Adrenal gland (tissue), 12 donors: ENCODE results near the gene DHH. TPM values are rescaled to one million over a fixed set of nuclear protein-coding genes. Genes with fewer than 3 reads are reported as not detected.

Experiments used
- DNase-seq, 7 donors: peaks; one replicate each; pipeline ENCODE4 v3.0.0-alpha.2; 2019 to 2020
- H3K27ac ChIP-seq, 5 donors: fragments of 200-600 bp; sonication (generic) in 4 of 5; 1 replicate in 3 of 5; 2 replicates in 2 of 5; pipeline versions ENCODE4 v1.5.1 to v1.8.0; 2016 to 2020; ENCODE audit warnings: mild to moderate bottlenecking in 1 of 5
- H3K27me3 ChIP-seq: fragments of 200-600 bp; 2 replicates; pipeline ENCODE4 v1.8.0; 2021
- H3K36me3 ChIP-seq, 2 donors: fragments of 200-600 bp; replicated peaks in 1 of 2; 1 replicate in 1 of 2; 2 replicates in 1 of 2; pipeline versions ENCODE4 v1.5.1 to v1.8.0; 2018 to 2022
- H3K4me1 ChIP-seq, 2 donors: fragments of 200-600 bp; replicated peaks in 1 of 2; 1 replicate in 1 of 2; 2 replicates in 1 of 2; pipeline versions ENCODE4 v1.5.1 to v1.8.0; 2018 to 2021
- H3K4me3 ChIP-seq, 4 donors: fragments of 200-600 bp; sonication (generic) in 3 of 4; one replicate each; pipeline ENCODE4 v1.5.1; 2016 to 2018
- H3K9me3 ChIP-seq, 3 donors: fragments of 200-600 bp; sonication (generic) in 1 of 3; replicated peaks in 1 of 3; 1 replicate in 2 of 3; 2 replicates in 1 of 3; pipeline versions ENCODE4 v1.5.1 to v1.8.0; 2016 to 2021
- POLR2A ChIP-seq, 2 donors: fragments of 450-650 bp; IDR thresholded peaks; one replicate each; pipeline ENCODE4 v1.6.1; 2017; ENCODE audit warnings: antibody characterized with exemption in 2 of 2, mild to moderate bottlenecking in 2 of 2, moderate library complexity in 1 of 2
- WGBS, 4 donors: extraction: QIAGEN DNeasy Blood & Tissue Kit in 2 of 4; methylation state at CpG; one replicate each; pipeline versions ENCODE4 v1.1.5 to v1.1.7; 2013 to 2017; 5-methylcytosine and 5-hydroxymethylcytosine counted together
- intact Hi-C, 2 donors: fragments of 100-400 bp; cut with DNase I; formaldehyde crosslinking; loops; one replicate each; pipeline versions ENCODE4 v1.14.1 to v1.15.0; 2022 to 2023
- polyA plus RNA-seq, 3 donors: library from polyadenylated mRNA; stranded (reverse); fragments of 200-250 nt in 2 of 3; fragments of 350-450 nt in 1 of 3; fragmentation: Illumina TruSeq in 1 of 3; extraction: RNeasy Lipid Tissue Mini Kit (QIAGEN cat#74804) in 1 of 3; gene quantifications; one replicate each; pipeline ENCODE4 v1.2.3, GENCODE V29; 2013 to 2014
- total RNA-seq, 9 donors: library from RNA; depleted of rRNA in 4 of 9; stranded (reverse); fragments of >200 nt in 4 of 9; fragments of 120-200 nt in 1 of 9; fragmentation: NEBNext Ultra II Directional in 1 of 9; extraction: Animal tissue kit (Norgen Biotek cat#: 25700) in 1 of 9; gene quantifications; one replicate each; pipeline versions ENCODE4 v1.1.0 to v1.2.4, GENCODE V29; 2013 to 2023
- TF ChIP-seq, protein P1 (sequence below), 6 experiments: fragments of 450-650 bp in 4 of 6; fragments of 200-600 bp in 2 of 6; sonication (generic) in 1 of 6; IDR thresholded peaks; 1 replicate in 5 of 6; 2 replicates in 1 of 6; pipeline versions ENCODE4 v1.5.1 to v1.8.0; 2016 to 2021; ENCODE audit warnings: antibody characterized with exemption in 6 of 6, mild to moderate bottlenecking in 2 of 6, moderate library complexity in 1 of 6
- donor health status: healthy with polysubstance abuse.
- donor health status: Bipolar disorder and iron deficiency.
- donor health status: DM: yes; HTN: yes; CAD: no.
- donor health status: DM: no; HTN: no; CAD: no.
- donor health status: DM: no; HTN: no; CAD: no.
- donor health status: DM: yes; HTN: yes; CAD: no.

Gene DHH
- total and polyA plus RNA-seq, 12 donors: 0.13 to 5.9 (median 0.50) TPM

DNA sequence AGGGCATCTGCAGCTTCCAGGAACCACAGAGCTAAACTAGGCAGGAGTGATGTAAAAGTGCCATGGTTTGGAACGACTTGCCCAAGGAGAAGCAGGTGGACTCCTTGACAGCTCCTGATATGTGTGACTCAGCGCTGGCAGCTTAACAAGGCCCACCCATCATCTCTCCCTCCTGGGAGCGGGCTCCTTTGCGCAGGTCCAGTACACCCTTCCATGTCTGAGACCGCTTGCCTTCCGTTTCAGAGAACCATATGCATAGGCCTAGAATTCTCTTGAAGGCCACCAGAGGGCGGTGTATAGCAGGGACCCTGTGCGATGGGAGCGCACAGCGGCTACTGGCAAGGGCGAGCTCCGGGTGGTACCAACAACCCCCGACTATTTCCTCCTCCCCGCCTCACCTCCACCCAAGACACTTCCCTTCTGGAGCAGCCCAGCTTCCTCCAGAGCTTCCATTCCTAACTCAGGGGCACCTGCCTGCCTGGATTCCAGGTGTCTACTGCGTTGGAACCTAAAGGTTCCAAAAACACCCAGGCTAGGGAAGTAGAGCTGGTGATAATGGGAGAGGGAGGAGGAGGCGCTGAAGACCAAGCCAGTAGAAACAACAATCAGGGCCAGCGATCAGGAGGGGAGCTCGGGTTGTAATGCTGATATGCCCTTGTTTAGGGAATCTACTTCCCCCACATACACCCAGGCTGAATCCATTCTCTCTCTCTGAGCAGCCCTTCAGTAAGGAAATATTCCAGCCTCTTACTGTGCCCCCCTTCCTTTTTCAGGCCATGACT, 6.3 kb downstream of the DHH start:
- Histone ChIP-seq H3K27ac (no peak overlapping the region), H3K27me3 (peaks cover 13% of the 10 kb centered on the region), H3K9me3 (no peaks in the 10 kb centered on the region), H3K4me3 (no peak overlapping the region), H3K36me3 (no peaks in the 10 kb centered on the region), H3K4me1 (peaks cover 0 to 32% of the 10 kb centered on the region in 2 donors)
- WGBS, 4 donors: 3 to 15% (median 4%) methylated on average over 7 to 18 of the region's 18 CpGs
- intact Hi-C loops: loop anchor here (5.0 kb wide), 1 partner anchor 34 kb away; no protein-coding TSS in a partner anchor
- DNase-seq: peak; percentile 74 to 86 (median 79)
- TF ChIP-seq, protein P1, sequence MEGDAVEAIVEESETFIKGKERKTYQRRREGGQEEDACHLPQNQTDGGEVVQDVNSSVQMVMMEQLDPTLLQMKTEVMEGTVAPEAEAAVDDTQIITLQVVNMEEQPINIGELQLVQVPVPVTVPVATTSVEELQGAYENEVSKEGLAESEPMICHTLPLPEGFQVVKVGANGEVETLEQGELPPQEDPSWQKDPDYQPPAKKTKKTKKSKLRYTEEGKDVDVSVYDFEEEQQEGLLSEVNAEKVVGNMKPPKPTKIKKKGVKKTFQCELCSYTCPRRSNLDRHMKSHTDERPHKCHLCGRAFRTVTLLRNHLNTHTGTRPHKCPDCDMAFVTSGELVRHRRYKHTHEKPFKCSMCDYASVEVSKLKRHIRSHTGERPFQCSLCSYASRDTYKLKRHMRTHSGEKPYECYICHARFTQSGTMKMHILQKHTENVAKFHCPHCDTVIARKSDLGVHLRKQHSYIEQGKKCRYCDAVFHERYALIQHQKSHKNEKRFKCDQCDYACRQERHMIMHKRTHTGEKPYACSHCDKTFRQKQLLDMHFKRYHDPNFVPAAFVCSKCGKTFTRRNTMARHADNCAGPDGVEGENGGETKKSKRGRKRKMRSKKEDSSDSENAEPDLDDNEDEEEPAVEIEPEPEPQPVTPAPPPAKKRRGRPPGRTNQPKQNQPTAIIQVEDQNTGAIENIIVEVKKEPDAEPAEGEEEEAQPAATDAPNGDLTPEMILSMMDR (IDR thresholded peaks at IDR 0.05): peak; percentile 82 to 89 (median 86)
- no peak for TF ChIP-seq POLR2A (IDR thresholded peaks at IDR 0.05)

DNA sequence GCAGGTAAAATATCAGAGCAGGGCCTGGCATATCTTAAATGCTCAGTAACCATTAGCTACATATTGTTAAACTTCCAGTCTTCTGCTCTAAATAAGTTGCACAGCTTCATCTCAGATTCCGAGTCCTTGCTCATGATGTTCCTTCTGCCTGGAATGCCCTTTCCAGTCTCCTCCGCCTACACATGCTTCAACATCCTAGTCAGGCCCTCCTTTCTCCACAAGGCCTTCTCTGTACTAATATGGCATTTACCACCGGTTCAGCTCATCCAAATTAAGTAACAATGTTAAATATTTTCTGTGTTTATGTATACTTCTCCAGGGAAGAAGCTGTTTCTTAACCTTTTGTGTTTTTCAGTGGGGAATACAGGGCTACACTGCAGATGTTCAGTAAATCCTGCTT, 8.5 kb downstream of the DHH start:
- WGBS, 4 donors: 72 to 77% (median 75%) methylated on average over 3 of the region's 3 CpGs
- Histone ChIP-seq H3K9me3 (no peaks in the 10 kb centered on the region), H3K27ac (no peak overlapping the region), H3K4me3 (no peak overlapping the region), H3K27me3 (peaks cover 8% of the 10 kb centered on the region), H3K36me3 (no peaks in the 10 kb centered on the region), H3K4me1 (peaks cover 0 to 18% of the 10 kb centered on the region in 2 donors)
- no peak for TF ChIP-seq POLR2A (IDR thresholded peaks at IDR 0.05)
- TF ChIP-seq, protein P1 (IDR thresholded peaks at IDR 0.05): no peak
- intact Hi-C loops: loop anchor here (5.0 kb wide), 1 partner anchor 36 kb away; no protein-coding TSS in a partner anchor
- DNase-seq: no peak

DNA sequence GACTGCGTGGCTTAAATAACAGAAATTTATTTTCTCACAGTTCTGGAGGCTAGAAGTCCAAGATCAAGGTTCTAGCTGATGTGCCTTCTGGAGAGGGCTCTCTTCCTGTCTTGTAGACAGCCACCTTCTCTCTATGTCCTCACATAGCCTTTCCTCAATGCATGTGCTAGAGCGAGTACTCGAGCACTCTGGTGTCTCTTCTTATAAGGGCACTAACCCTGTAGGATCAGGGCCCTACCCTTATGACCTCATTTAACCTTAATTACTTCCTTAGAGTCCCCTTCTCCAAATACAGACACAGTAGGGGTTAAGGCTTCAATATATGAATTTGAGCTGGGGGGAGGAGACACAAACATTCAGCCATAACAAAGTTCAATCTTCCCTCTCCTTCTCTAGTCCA, 10.2 kb downstream of the DHH start:
- Histone ChIP-seq H3K27me3 (no peaks in the 10 kb centered on the region), H3K4me3 (no peak overlapping the region), H3K27ac (no peak overlapping the region), H3K9me3 (no peaks in the 10 kb centered on the region), H3K4me1 (peaks cover 0 to 7% of the 10 kb centered on the region in 2 donors), H3K36me3 (no peaks in the 10 kb centered on the region)
- no peak for DNase-seq
- 92 to 98% (median 95%) methylated on average over 3 of the region's 3 CpGs for WGBS, 4 donors
- TF ChIP-seq POLR2A (IDR thresholded peaks at IDR 0.05): no peak
- TF ChIP-seq, protein P1 (IDR thresholded peaks at IDR 0.05): no peak
- intact Hi-C loops: no loop called here

DNA sequence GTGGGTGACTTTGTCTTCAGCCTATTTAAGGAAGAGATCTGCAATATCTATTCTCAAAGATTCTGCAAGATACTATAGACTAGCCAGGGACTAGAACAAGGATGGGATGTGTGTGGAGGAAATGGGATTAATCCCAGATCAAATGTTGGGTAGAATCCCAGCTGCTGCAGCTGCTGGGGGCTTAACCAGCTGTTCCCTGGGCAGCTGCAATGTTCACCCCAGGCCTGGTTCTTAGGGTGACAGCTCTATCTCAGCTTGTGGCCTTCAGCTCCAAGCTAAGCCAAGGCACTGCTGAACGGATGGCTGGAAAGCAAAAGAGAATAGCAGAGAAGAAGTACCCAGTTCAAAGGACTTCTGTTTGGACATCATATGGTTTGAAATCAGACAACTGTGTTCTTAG, 14.8 kb downstream of the DHH start:
- Histone ChIP-seq H3K9me3 (no peaks in the 10 kb centered on the region), H3K27ac (no peak overlapping the region), H3K4me1 (no peaks in the 10 kb centered on the region), H3K36me3 (no peaks in the 10 kb centered on the region), H3K27me3 (no peaks in the 10 kb centered on the region), H3K4me3 (no peak overlapping the region)
- WGBS, 4 donors: 63 to 77% (median 65%) methylated on average over 1 of the region's 1 CpG
- TF ChIP-seq, protein P1 (IDR thresholded peaks at IDR 0.05): no peak
- TF ChIP-seq POLR2A (IDR thresholded peaks at IDR 0.05): no peak
- no peak for DNase-seq
- intact Hi-C loops: no loop called here
